HepG2 (cell line): ENCODE measurements around the gene CELSR3. TPM values are rescaled to one million over a fixed set of nuclear protein-coding genes. Genes with fewer than 3 reads are reported as not detected.

Experiments used
- AGO1 ChIP-seq: fragments of 200-400 bp; formaldehyde crosslinking; IDR thresholded peaks from 2 replicates; pipeline ENCODE4 v1.6.1; 2017; ENCODE audit warnings: mild to moderate bottlenecking, low read depth, low read length, moderate library complexity; ENCODE audit not compliant: poor library complexity, severe bottlenecking
- GZF1 ChIP-seq: sonication (generic); formaldehyde crosslinking; IDR thresholded peaks from 2 replicates; pipeline ENCODE4 v1.5.1; 2020; ENCODE audit warnings: mild to moderate bottlenecking, missing genetic modification reagents
- HDAC2 ChIP-seq: sonication (generic); formaldehyde crosslinking; IDR thresholded peaks from 2 replicates; pipeline ENCODE4 v1.4.0; 2020; ENCODE audit warnings: missing genetic modification reagents
- HNF4A ChIP-seq: sonication (generic); formaldehyde crosslinking; IDR thresholded peaks from 2 replicates; pipeline ENCODE4 v1.4.0; 2020; ENCODE audit warnings: missing genetic modification reagents
- HOXD1 ChIP-seq: sonication (generic); formaldehyde crosslinking; IDR thresholded peaks from 2 replicates; pipeline ENCODE4 v1.5.0; 2020; ENCODE audit warnings: missing genetic modification reagents
- IRF1 ChIP-seq: sonication (generic); formaldehyde crosslinking; IDR thresholded peaks from 2 replicates; pipeline ENCODE4 v1.4.0; 2020; ENCODE audit warnings: low read depth, mild to moderate bottlenecking, missing genetic modification reagents
- IRX3 ChIP-seq: sonication (generic); formaldehyde crosslinking; IDR thresholded peaks from 2 replicates; pipeline ENCODE4 v1.8.1; 2023; ENCODE audit warnings: mild to moderate bottlenecking, low read depth, missing genetic modification reagents, borderline replicate concordance
- NFE2 ChIP-seq: sonication (generic); formaldehyde crosslinking; IDR thresholded peaks from 2 replicates; pipeline ENCODE4 v1.4.0; 2020; ENCODE audit warnings: missing genetic modification reagents
- PCBP1 ChIP-seq: fragments of 200-400 bp; formaldehyde crosslinking; IDR thresholded peaks from 2 replicates; pipeline ENCODE4 v1.6.1; 2017; ENCODE audit warnings: mild to moderate bottlenecking, low read depth, low read length, borderline replicate concordance
- POLR2A ChIP-seq, 2 experiments: IDR thresholded peaks; 2 replicates each; pipeline ENCODE4 v1.6.1; 2011; ENCODE audit warnings: low read depth in 2 of 2, low read length in 2 of 2, mild to moderate bottlenecking in 1 of 2, moderate library complexity in 1 of 2; ENCODE audit not compliant: insufficient read depth in 1 of 2
- RAD21 ChIP-seq: fragments of 450-650 bp; formaldehyde crosslinking; IDR thresholded peaks from 2 replicates; pipeline ENCODE4 v1.5.0; 2020; ENCODE audit warnings: mild to moderate bottlenecking
- RBAK ChIP-seq: sonication (generic); formaldehyde crosslinking; IDR thresholded peaks from 2 replicates; pipeline ENCODE4 v1.5.1; 2020; ENCODE audit warnings: mild to moderate bottlenecking, missing genetic modification reagents
- RELA ChIP-seq: sonication (generic); formaldehyde crosslinking; IDR thresholded peaks from 2 replicates; pipeline ENCODE4 v1.4.0; 2020; ENCODE audit warnings: missing genetic modification reagents
- SMYD3 ChIP-seq: sonication (generic); formaldehyde crosslinking; IDR thresholded peaks from 2 replicates; pipeline ENCODE4 v1.8.1; 2023; ENCODE audit warnings: mild to moderate bottlenecking, missing genetic modification reagents
- TBL1XR1 ChIP-seq: fragments of 150-350 bp; IDR thresholded peaks from 2 replicates; pipeline ENCODE4 v1.6.1; 2014; ENCODE audit warnings: borderline replicate concordance, low read length; ENCODE audit not compliant: partially characterized antibody
- ZHX1 ChIP-seq: sonication (generic); formaldehyde crosslinking; IDR thresholded peaks from 2 replicates; pipeline ENCODE4 v1.8.1; 2022; ENCODE audit warnings: low read depth, mild to moderate bottlenecking, missing genetic modification reagents
- ZNF12 ChIP-seq: sonication (generic); formaldehyde crosslinking; IDR thresholded peaks from 2 replicates; pipeline ENCODE4 v1.5.0; 2020; ENCODE audit warnings: missing genetic modification reagents
- ZNF207 ChIP-seq: fragments of 450-650 bp; IDR thresholded peaks from 2 replicates; pipeline ENCODE4 v1.6.1; 2016; ENCODE audit warnings: antibody characterized with exemption, borderline replicate concordance
- ZNF44 ChIP-seq: sonication (generic); formaldehyde crosslinking; IDR thresholded peaks from 2 replicates; pipeline ENCODE4 v1.5.1; 2020; ENCODE audit warnings: mild to moderate bottlenecking, missing genetic modification reagents
- ZNF543 ChIP-seq: sonication (generic); formaldehyde crosslinking; IDR thresholded peaks from 2 replicates; pipeline ENCODE4 v1.4.0; 2020; ENCODE audit warnings: mild to moderate bottlenecking, missing genetic modification reagents
- ZNF562 ChIP-seq: sonication (generic); formaldehyde crosslinking; IDR thresholded peaks from 2 replicates; pipeline ENCODE4 v1.8.0; 2022; ENCODE audit warnings: missing genetic modification reagents, borderline replicate concordance
- ZNF691 ChIP-seq: sonication (generic); formaldehyde crosslinking; IDR thresholded peaks from 2 replicates; pipeline ENCODE4 v1.4.0; 2020; ENCODE audit warnings: missing genetic modification reagents, low read depth, mild to moderate bottlenecking, borderline replicate concordance
- ZNF770 ChIP-seq: sonication (generic); formaldehyde crosslinking; IDR thresholded peaks from 2 replicates; pipeline ENCODE4 v1.5.0; 2020; ENCODE audit warnings: mild to moderate bottlenecking, missing genetic modification reagents
- ZNF883 ChIP-seq: sonication (generic); formaldehyde crosslinking; IDR thresholded peaks from 2 replicates; pipeline ENCODE4 v1.5.1; 2020; ENCODE audit warnings: mild to moderate bottlenecking, missing genetic modification reagents; ENCODE audit errors: not compliant biosample characterization
- polyA plus RNA-seq, 8 experiments: library from polyadenylated mRNA; depleted of rRNA in 3 of 8; stranded (reverse) in 7 of 8; unstranded in 1 of 8; fragments of >200 nt; fragmentation: Illumina TruSeq in 4 of 8; extraction: Trizol in 4 of 8; gene quantifications; 2 replicates each; pipeline versions ENCODE4 v1.2.1 to v1.2.3, GENCODE V29; 2011 to 2016; ENCODE audit warnings: low read depth in 4 of 8, missing spikeins in 1 of 8, mixed read lengths in 1 of 8; ENCODE audit not compliant: insufficient read depth in 1 of 8
- total RNA-seq, 5 experiments: library from RNA; depleted of rRNA; stranded (reverse); fragments of >200 nt; fragmentation: Illumina TruSeq; extraction: Trizol; gene quantifications; 2 replicates each; pipeline ENCODE4 v1.2.3, GENCODE V29; 2016; ENCODE audit warnings: low read depth in 1 of 5

CELSR3 gene
- total and polyA plus RNA-seq, 2 of the 13 experiments (the other 11 are each of a cell fraction or from before 2014, with no cell fraction given): 5.4 to 6.7 TPM

- TF ChIP-seq HOXD1 (CRISPR knock-in tag) (peak; percentile 100), IRF1 (peak; percentile 99), AGO1 (peak; percentile 88), SMYD3 (CRISPR knock-in tag) (peak; percentile 100), GZF1 (CRISPR knock-in tag) (peak; percentile 97), ZNF543 (peak; percentile 100), TBL1XR1 (no peak), HDAC2 (CRISPR knock-in tag) (peak; percentile 99), RBAK (peak; percentile 96), ZNF691 (CRISPR knock-in tag) (peak; percentile 100), IRX3 (CRISPR knock-in tag) (peak; percentile 100), RAD21 (CRISPR knock-in tag) (peak; percentile 51), PCBP1 (no peak), ZNF562 (CRISPR knock-in tag) (peak; percentile 97), RELA (CRISPR knock-in tag) (peak; percentile 99), ZNF770 (CRISPR knock-in tag) (peak; percentile 89), ZNF12 (CRISPR knock-in tag) (peak; percentile 99), ZNF883 (CRISPR knock-in tag) (peak; percentile 100), ZHX1 (CRISPR knock-in tag) (peak; percentile 99), HNF4A (CRISPR knock-in tag) (peak; percentile 50), POLR2A (IDR thresholded peaks at IDR 0.05; ENCODE audit: insufficient read depth in 1 of 2, low read depth in 2 of 2, low read length in 2 of 2) (0 out of 4 replicates have a peak, but pooled peaks of 1 of the 2 experiments have one; percentile 23), ZNF207 (no peak), ZNF44 (CRISPR knock-in tag) (peak; percentile 100), NFE2 (peak; percentile 96)
Measured at GRCh38 chr3:48661501-48662144, 1.1 kb downstream of the CELSR3 start (continued).
